Hepatocyte (in vitro differentiated cells): ENCODE results near the gene IGFBP7. TPM values are rescaled to one million over a fixed set of nuclear protein-coding genes. Genes with fewer than 3 reads are reported as not detected.

Experiments used
- DNase-seq: peaks from one replicate; pipeline ENCODE4 v3.0.0-alpha.2; 2016; ENCODE audit warnings: low spot score
- H2AFZ ChIP-seq: fragments of 200-600 bp; sonication (generic); 2 replicates; pipeline ENCODE4 v1.6.0; 2016; ENCODE audit warnings: antibody characterized with exemption, mild to moderate bottlenecking
- H3K27ac ChIP-seq: fragments of 200-600 bp; sonication (generic); 2 replicates; pipeline ENCODE4 v1.5.1; 2016; ENCODE audit warnings: mild to moderate bottlenecking
- H3K27me3 ChIP-seq: fragments of 200-600 bp; sonication (generic); 2 replicates; pipeline ENCODE4 v1.6.1; 2016
- H3K36me3 ChIP-seq: fragments of 200-600 bp; sonication (generic); replicated peaks from 2 replicates; pipeline ENCODE4 v1.5.1; 2016; ENCODE audit warnings: low read depth; ENCODE audit not compliant: insufficient read depth
- H3K4me1 ChIP-seq: fragments of 200-600 bp; sonication (generic); 2 replicates; pipeline ENCODE4 v1.5.1; 2016; ENCODE audit warnings: mild to moderate bottlenecking, moderate library complexity; ENCODE audit not compliant: insufficient read depth
- H3K4me2 ChIP-seq: fragments of 200-600 bp; sonication (generic); 2 replicates; pipeline ENCODE4 v1.6.0; 2016
- H3K4me3 ChIP-seq: fragments of 200-600 bp; sonication (generic); 2 replicates; pipeline ENCODE4 v1.5.1; 2016; ENCODE audit warnings: mild to moderate bottlenecking
- H3K79me2 ChIP-seq: fragments of 200-600 bp; sonication (generic); 2 replicates; pipeline ENCODE4 v1.6.0; 2017; ENCODE audit warnings: mild to moderate bottlenecking
- H3K9me2 ChIP-seq: fragments of 200-600 bp; sonication (generic); replicated peaks from 2 replicates; pipeline ENCODE4 v1.6.0; 2017; ENCODE audit warnings: mild to moderate bottlenecking; ENCODE audit not compliant: insufficient read depth
- H3K9me3 ChIP-seq: fragments of 200-600 bp; sonication (generic); 2 replicates; pipeline ENCODE4 v1.5.1; 2016; ENCODE audit warnings: low read depth, mild to moderate bottlenecking
- H4K20me1 ChIP-seq: fragments of 200-600 bp; sonication (generic); 2 replicates; pipeline ENCODE4 v1.6.0; 2016; ENCODE audit warnings: mild to moderate bottlenecking; ENCODE audit not compliant: insufficient read depth, poor library complexity, severe bottlenecking
- CTCF ChIP-seq: fragments of 200-600 bp; sonication (generic); IDR thresholded peaks from 2 replicates; pipeline ENCODE4 v1.5.1; 2016; ENCODE audit warnings: antibody characterized with exemption, mild to moderate bottlenecking; ENCODE audit not compliant: poor library complexity
- EZH2 ChIP-seq: fragments of 200-600 bp; sonication (generic); IDR thresholded peaks from 2 replicates; pipeline ENCODE4 v1.6.1; 2016; ENCODE audit warnings: antibody characterized with exemption, mild to moderate bottlenecking, borderline replicate concordance
- EZH2phosphoT487 ChIP-seq: fragments of 200-600 bp; sonication (generic); IDR thresholded peaks from one replicate; pipeline ENCODE4 v1.6.1; 2018; ENCODE audit warnings: antibody characterized with exemption, mild to moderate bottlenecking, low read depth, moderate library complexity; ENCODE audit not compliant: unreplicated experiment, severe bottlenecking
- WGBS: methylation state at CpG from one replicate; pipeline ENCODE4 v1.1.6; 2016; ENCODE audit warnings: low lambda C conversion rate; ENCODE audit errors: missing lambda C conversion rate; 5-methylcytosine and 5-hydroxymethylcytosine counted together
- polyA plus RNA-seq: library from polyadenylated mRNA; unstranded; fragments of >200 nt; fragmentation: Nextera tagmentation; extraction: Ambion mirVana; gene quantifications from 2 replicates; pipeline ENCODE4 v1.2.1, GENCODE V29; 2016
- total RNA-seq: library from RNA; depleted of rRNA; stranded (reverse); fragments of >200 nt; gene quantifications from 2 replicates; pipeline ENCODE4 v1.2.3, GENCODE V29; 2014

The IGFBP7 gene
- total and polyA plus RNA-seq, 2 experiments from 2014 or later: 73.4 to 122 TPM

- Histone ChIP-seq H2AFZ (no peak overlapping the region), H3K4me3 (no peak overlapping the region), H3K9me2 (no peaks in the 10 kb centered on the region), H3K9me3 (no peaks in the 10 kb centered on the region), H3K79me2 (no peaks in the 10 kb centered on the region), H4K20me1 (no peaks in the 10 kb centered on the region), H3K36me3 (no peaks in the 10 kb centered on the region), H3K4me1 (no peaks in the 10 kb centered on the region), H3K27me3 (no peaks in the 10 kb centered on the region), H3K27ac (no peak overlapping the region), H3K4me2 (no peak overlapping the region)
- 88% methylated on average over 9 of the region's 9 CpGs for WGBS
- no peak for DNase-seq
- TF ChIP-seq EZH2 (no peak), EZH2phosphoT487 (no peak), CTCF (no peak)
Observed at GRCh38 chr4:57147335-57148060, 37.3 kb upstream of the IGFBP7 start.

- Histone ChIP-seq H3K4me3 (no peak overlapping the region), H3K79me2 (no peaks in the 10 kb centered on the region), H4K20me1 (no peaks in the 10 kb centered on the region), H3K36me3 (no peaks in the 10 kb centered on the region), H3K4me1 (no peaks in the 10 kb centered on the region), H3K27me3 (no peaks in the 10 kb centered on the region), H3K27ac (no peak overlapping the region), H3K4me2 (no peak overlapping the region), H2AFZ (no peak overlapping the region), H3K9me2 (no peaks in the 10 kb centered on the region), H3K9me3 (no peaks in the 10 kb centered on the region)
- TF ChIP-seq EZH2 (no peak), CTCF (no peak), EZH2phosphoT487 (no peak)
- no peak for DNase-seq
- WGBS: 94% methylated on average over 4 of the region's 4 CpGs
Observed at GRCh38 chr4:57146444-57146843, 36.3 kb upstream of the IGFBP7 start.

GRCh38 chr4:57144466-57144865 is 34.3 kb upstream of the IGFBP7 start:
- H3K4me3 ChIP-seq: no peak overlapping the region
- no peak overlapping the region for H3K4me2 ChIP-seq
- H4K20me1 ChIP-seq: no peaks in the 10 kb centered on the region
- no peaks in the 10 kb centered on the region for H3K9me2 ChIP-seq
- no peaks in the 10 kb centered on the region for H3K9me3 ChIP-seq
- no peak for DNase-seq
- H3K4me1 ChIP-seq: no peaks in the 10 kb centered on the region
- no peak overlapping the region for H2AFZ ChIP-seq
- H3K79me2 ChIP-seq: no peaks in the 10 kb centered on the region
- 95% methylated on average over 2 of the region's 2 CpGs for WGBS
- H3K27me3 ChIP-seq: no peaks in the 10 kb centered on the region
- H3K27ac ChIP-seq: no peak overlapping the region
- H3K36me3 ChIP-seq: no peaks in the 10 kb centered on the region
- TF ChIP-seq CTCF (no peak), EZH2phosphoT487 (no peak), EZH2 (no peak)

DNA sequence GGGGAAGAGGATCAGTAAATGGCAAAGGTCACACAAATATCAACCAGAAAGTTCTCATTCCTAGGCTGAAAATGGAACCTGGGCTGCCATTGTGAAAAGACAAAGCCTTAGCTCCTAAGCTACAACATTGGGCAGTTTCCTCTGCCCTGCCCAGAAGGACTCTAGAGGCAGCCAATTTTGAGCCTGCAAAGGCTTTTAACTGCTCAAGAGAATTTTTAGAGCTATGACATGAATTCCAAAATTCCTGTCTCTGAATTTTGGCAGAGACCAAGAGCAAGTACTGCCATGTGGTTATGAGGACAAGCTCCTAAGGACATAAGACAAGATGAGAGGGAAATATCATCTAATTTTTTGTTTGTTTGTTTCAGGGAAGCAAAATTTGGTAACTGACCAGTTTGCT is 29.6 kb upstream of the IGFBP7 start:
- Histone ChIP-seq H3K9me2 (no peaks in the 10 kb centered on the region), H3K4me2 (no peak overlapping the region), H4K20me1 (no peaks in the 10 kb centered on the region), H3K27me3 (no peaks in the 10 kb centered on the region), H3K9me3 (no peaks in the 10 kb centered on the region), H3K27ac (no peak overlapping the region), H3K36me3 (no peaks in the 10 kb centered on the region), H3K79me2 (no peaks in the 10 kb centered on the region), H2AFZ (no peak overlapping the region), H3K4me1 (no peaks in the 10 kb centered on the region), H3K4me3 (no peak overlapping the region)
- no peak for TF ChIP-seq CTCF
- TF ChIP-seq EZH2phosphoT487: no peak
- TF ChIP-seq EZH2: no peak
- DNase-seq: no peak
